HT1080 (cell line): ENCODE data around the gene NKAIN4. TPM values are rescaled to one million over a fixed set of nuclear protein-coding genes. Genes with fewer than 3 reads are reported as not detected.
"Not testable (repeated sequence)": the region's sequence is repeated elsewhere in the genome, so short reads cannot be mapped to it uniquely, and the experiment has no call there.

Experiments used
- DNase-seq: peaks from one replicate; pipeline ENCODE4 v3.0.0-alpha.2; 2015; ENCODE audit warnings: low read depth
- total RNA-seq: library from RNA; depleted of rRNA; stranded (reverse); fragments of >200 nt; shearing (Covaris generic); gene quantifications from 2 replicates; pipeline ENCODE4 v1.2.3, GENCODE V29; 2014

Gene NKAIN4
- total RNA-seq, 1 experiment from 2014 or later, result not detected

- DNase-seq, result no peak
These were observed 15.6 kb downstream of the NKAIN4 start for GRCh38 chr20:63238514-63239125.

GRCh38 chr20:63238031-63238430, 16.2 kb downstream of the NKAIN4 start:
- DNase-seq, result no peak

- no peak for DNase-seq
These were observed 18.0 kb downstream of the NKAIN4 start for GRCh38 chr20:63236116-63236837.

- DNase-seq, result no peak
These were observed 18.8 kb downstream of the NKAIN4 start, which contains the start of gene BIRC7 for GRCh38 chr20:63235399-63235983. BIRC7 (plus strand) TSS chr20:63235905; CDS start chr20:63236097, 192 bp downstream.

- no peak for DNase-seq
These were observed 19.4 kb downstream of the NKAIN4 start for GRCh38 chr20:63234693-63235398.

GRCh38 chr20:63233924-63234323, 20.3 kb downstream of the NKAIN4 start:
- DNase-seq, result no peak

- no peak for DNase-seq
These were observed 21.3 kb downstream of the NKAIN4 start for GRCh38 chr20:63233061-63233344.

GRCh38 chr20:63232235-63233060, 21.8 kb downstream of the NKAIN4 start:
- DNase-seq, result peak; percentile 95

GRCh38 chr20:63230800-63231268, 23.4 kb downstream of the NKAIN4 start:
- no peak for DNase-seq

GRCh38 chr20:63228806-63229205, 25.5 kb downstream of the NKAIN4 start:
- no peak for DNase-seq

- no peak for DNase-seq
These were observed 27.0 kb downstream of the NKAIN4 start for GRCh38 chr20:63227260-63227659.

- DNase-seq, result peak; percentile 55
These were observed 28.0 kb downstream of the NKAIN4 start for GRCh38 chr20:63226042-63226943.

- DNase-seq, result no peak
These were observed 29.2 kb downstream of the NKAIN4 start for GRCh38 chr20:63225082-63225454.

- DNase-seq, result peak; percentile 63
These were observed 29.7 kb downstream of the NKAIN4 start for GRCh38 chr20:63224412-63225081.

GRCh38 chr20:63223826-63224207, 30.4 kb downstream of the NKAIN4 start:
- DNase-seq, result no peak

- DNase-seq, result no peak
These were observed 31.0 kb downstream of the NKAIN4 start for GRCh38 chr20:63223121-63223825.

- no peak for DNase-seq
These were observed 31.7 kb downstream of the NKAIN4 start for GRCh38 chr20:63222541-63222940.

GRCh38 chr20:63221400-63222053, 32.7 kb downstream of the NKAIN4 start:
- not testable (repeated sequence) for DNase-seq
